ENCODE measurements around the gene LNPEP. TPM values are rescaled to one million over a fixed set of nuclear protein-coding genes. Genes with fewer than 3 reads are reported as not detected.

LNPEP gene
- total RNA-seq, 1 donor from 2014 or later: 33.9 TPM

DNA sequence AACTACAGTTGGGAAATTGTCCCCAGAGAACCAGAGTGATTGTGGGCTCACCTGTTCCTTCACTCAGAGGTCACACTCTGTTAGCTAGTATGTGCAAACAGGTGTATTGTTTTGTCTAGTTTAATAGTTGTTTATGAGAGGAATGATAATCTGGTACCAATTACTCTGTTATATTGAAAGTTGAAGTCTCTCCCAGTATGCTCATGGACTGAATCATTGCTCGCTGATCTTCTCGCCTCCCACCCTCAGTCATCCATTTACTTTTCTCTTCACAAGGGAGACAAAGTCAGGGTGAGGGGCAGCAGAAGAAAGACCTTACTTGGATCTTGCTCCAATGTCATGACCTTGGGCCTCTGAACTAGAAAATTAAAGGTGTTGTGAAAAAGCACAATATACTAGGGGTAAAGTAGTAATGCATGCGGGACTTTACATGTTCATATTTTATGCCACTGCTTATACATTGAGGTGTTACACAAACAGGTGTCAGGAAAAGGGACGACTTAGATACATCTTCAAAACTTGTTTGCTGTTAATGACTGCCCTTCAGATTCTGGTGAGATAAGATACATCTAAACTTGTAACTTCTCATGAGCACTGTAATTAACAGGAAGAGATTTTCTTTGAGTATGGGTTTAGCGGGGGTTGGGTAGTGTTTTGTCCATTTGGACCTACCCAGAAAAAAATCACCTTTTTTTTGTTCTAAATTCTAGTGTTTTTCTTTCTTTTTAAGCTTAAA lies 36.9 kb downstream of the LNPEP start:
- Histone ChIP-seq H3K4me3 (no peak overlapping the region), H3K4me1 (peaks cover 36% of the 10 kb centered on the region), H3K36me3 (no peaks in the 10 kb centered on the region), H3K27ac (no peak overlapping the region), H3K27me3 (no peaks in the 10 kb centered on the region), H3K9me3 (no peaks in the 10 kb centered on the region)
- intact Hi-C loops (cut with DNase I): no loop called here
- TF ChIP-seq POLR2A (IDR thresholded peaks at IDR 0.05): no peak
- TF ChIP-seq POLR2AphosphoS5 (IDR thresholded peaks at IDR 0.05; ENCODE audit: insufficient read depth in 1 of 2, low read depth in 1 of 2): no peak
- no peak for TF ChIP-seq CTCF (IDR thresholded peaks at IDR 0.05)
- DNase-seq (ENCODE audit: extremely low spot score in 2 of 2): no peak

- Histone ChIP-seq H3K4me1 (peaks cover 26% of the 10 kb centered on the region), H3K4me3 (no peak overlapping the region), H3K36me3 (no peaks in the 10 kb centered on the region), H3K27ac (no peak overlapping the region), H3K9me3 (no peaks in the 10 kb centered on the region), H3K27me3 (no peaks in the 10 kb centered on the region)
- DNase-seq (ENCODE audit: extremely low spot score in 2 of 2): no peak
- intact Hi-C loops (cut with DNase I): no loop called here
- TF ChIP-seq POLR2AphosphoS5 (IDR thresholded peaks at IDR 0.05; ENCODE audit: insufficient read depth in 1 of 2, low read depth in 1 of 2) (no peak), CTCF (IDR thresholded peaks at IDR 0.05) (no peak), POLR2A (IDR thresholded peaks at IDR 0.05) (no peak)
Measured at GRCh38 chr5:96973532-96974401, 37.9 kb downstream of the LNPEP start.

DNA sequence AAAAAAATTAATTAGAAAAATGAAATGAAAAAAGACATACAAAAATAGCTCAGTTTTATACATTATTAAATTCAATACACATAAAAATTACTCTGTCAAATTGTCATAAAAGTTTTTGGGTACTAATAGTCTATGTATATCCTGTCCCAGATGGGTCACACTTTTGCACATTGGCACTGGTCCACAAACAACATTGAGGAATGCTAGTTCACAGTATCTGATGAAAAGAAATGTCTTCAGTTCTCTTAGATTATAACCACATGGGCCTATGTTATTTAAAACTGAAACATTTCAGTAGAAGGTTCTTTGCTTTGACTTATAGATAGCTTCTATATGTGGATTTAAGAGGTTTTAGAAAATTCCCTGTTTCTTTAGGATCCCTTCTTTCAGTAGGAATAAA lies 39.8 kb downstream of the LNPEP start:
- intact Hi-C loops (cut with DNase I): no loop called here
- no peaks in the 10 kb centered on the region for H3K9me3 ChIP-seq
- no peak overlapping the region for H3K4me3 ChIP-seq
- H3K4me1 ChIP-seq: peaks cover 19% of the 10 kb centered on the region
- TF ChIP-seq POLR2A (IDR thresholded peaks at IDR 0.05) (no peak), POLR2AphosphoS5 (IDR thresholded peaks at IDR 0.05; ENCODE audit: insufficient read depth in 1 of 2, low read depth in 1 of 2) (no peak), CTCF (IDR thresholded peaks at IDR 0.05) (no peak)
- H3K36me3 ChIP-seq: peaks cover 0 to 13% of the 10 kb centered on the region in 2 donors
- no peak overlapping the region for H3K27ac ChIP-seq
- DNase-seq (ENCODE audit: extremely low spot score in 2 of 2): no peak
- H3K27me3 ChIP-seq: no peaks in the 10 kb centered on the region

DNA sequence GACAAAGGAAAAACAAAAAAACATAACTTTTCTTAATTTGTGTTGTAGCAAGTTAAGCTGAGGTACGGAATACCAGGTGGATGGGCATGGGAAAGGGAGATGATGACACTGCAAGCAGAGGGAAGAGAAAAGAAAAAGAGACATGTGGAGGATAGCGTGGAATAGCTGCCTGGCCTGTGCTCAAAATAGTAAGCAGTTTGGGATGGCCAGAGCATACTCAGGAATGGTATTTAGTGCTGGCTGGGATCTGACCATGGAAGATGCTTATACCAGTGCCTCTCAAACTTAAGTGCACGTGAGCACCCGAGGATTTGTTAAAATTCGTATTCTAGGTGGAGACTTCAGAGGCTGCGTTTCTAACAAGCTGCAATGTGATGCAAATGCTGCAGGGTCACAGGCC lies 41.3 kb downstream of the LNPEP start:
- TF ChIP-seq POLR2AphosphoS5 (IDR thresholded peaks at IDR 0.05; ENCODE audit: insufficient read depth in 1 of 2, low read depth in 1 of 2) (no peak), POLR2A (IDR thresholded peaks at IDR 0.05) (no peak), CTCF (IDR thresholded peaks at IDR 0.05) (no peak)
- Histone ChIP-seq H3K4me1 (peaks cover 18% of the 10 kb centered on the region), H3K36me3 (peaks cover 0 to 13% of the 10 kb centered on the region in 2 donors), H3K27ac (no peak overlapping the region), H3K4me3 (no peak overlapping the region), H3K9me3 (no peaks in the 10 kb centered on the region), H3K27me3 (no peaks in the 10 kb centered on the region)
- no peak for DNase-seq (ENCODE audit: extremely low spot score in 2 of 2)
- intact Hi-C loops (cut with DNase I): no loop called here

All from vagina (tissue), 2 donors.